ENCODE data around the gene DNPEP. TPM values are rescaled to one million over a fixed set of nuclear protein-coding genes. Genes with fewer than 3 reads are reported as not detected.
"Not testable (repeated sequence)": the region's sequence is repeated elsewhere in the genome, so short reads cannot be mapped to it uniquely, and the experiment has no call there.

DNPEP gene
- total RNA-seq, 2 donors from 2014 or later, result 61.5 to 71.0 TPM

- DNase-seq (no peak), ATAC-seq (replicated peaks in 1 of 2) (no peak)
- Mint-ChIP-seq H3K27me3 (ENCODE audit: low read depth) (peaks cover 30% of the 10 kb centered on the region), H3K27ac (no peak overlapping the region), H3K4me3 (no peak overlapping the region), H3K9me3 (peaks cover 1 to 2% of the 10 kb centered on the region in 2 donors), H3K4me1 (ENCODE audit: low read depth) (no peaks in the 10 kb centered on the region), H3K36me3 (ENCODE audit: insufficient read depth in 2 of 2) (peaks cover 0 to 2% of the 10 kb centered on the region in 2 donors)
These were observed 28.0 kb upstream of the DNPEP start for GRCh38 chr2:219415580-219416234.

- H3K27ac Mint-ChIP-seq, result no peak overlapping the region
- peaks cover 25% of the 10 kb centered on the region for H3K27me3 Mint-ChIP-seq (ENCODE audit: low read depth)
- ATAC-seq (replicated peaks in 1 of 2), result no peak
These were observed 27.1 kb upstream of the DNPEP start for GRCh38 chr2:219414857-219415256.

GRCh38 chr2:219410390-219410789 lies 22.7 kb upstream of the DNPEP start:
- Mint-ChIP-seq H3K36me3 (ENCODE audit: insufficient read depth in 2 of 2) (peaks cover 0 to 2% of the 10 kb centered on the region in 2 donors), H3K27me3 (ENCODE audit: low read depth) (peaks cover under 1% of the 10 kb centered on the region), H3K9me3 (peaks cover 1 to 2% of the 10 kb centered on the region in 2 donors), H3K4me3 (no peak overlapping the region), H3K27ac (no peak overlapping the region), H3K4me1 (ENCODE audit: low read depth) (no peaks in the 10 kb centered on the region)
- ATAC-seq (replicated peaks in 1 of 2) (no peak), DNase-seq (no peak)

More at GRCh38 chr2:219414857-219415256, 27.1 kb upstream of the DNPEP start:
- Mint-ChIP-seq H3K4me1 (ENCODE audit: low read depth) (no peaks in the 10 kb centered on the region), H3K4me3 (no peak overlapping the region), H3K9me3 (peaks cover 1 to 2% of the 10 kb centered on the region in 2 donors), H3K36me3 (ENCODE audit: insufficient read depth in 2 of 2) (peaks cover 0 to 2% of the 10 kb centered on the region in 2 donors)
- no peak for DNase-seq

GRCh38 chr2:219409619-219410018 lies 21.9 kb upstream of the DNPEP start:
- Mint-ChIP-seq H3K36me3 (ENCODE audit: insufficient read depth in 2 of 2) (peaks cover 0 to 2% of the 10 kb centered on the region in 2 donors), H3K4me3 (no peak overlapping the region), H3K27ac (no peak overlapping the region), H3K9me3 (peaks cover 1 to 2% of the 10 kb centered on the region in 2 donors), H3K27me3 (ENCODE audit: low read depth) (no peaks in the 10 kb centered on the region), H3K4me1 (ENCODE audit: low read depth) (no peaks in the 10 kb centered on the region)
- DNase-seq, result no peak
- no peak for ATAC-seq (replicated peaks in 1 of 2)

- Mint-ChIP-seq H3K4me3 (no peak overlapping the region), H3K27me3 (ENCODE audit: low read depth) (peaks cover 4% of the 10 kb centered on the region), H3K9me3 (peaks cover 1 to 2% of the 10 kb centered on the region in 2 donors), H3K36me3 (ENCODE audit: insufficient read depth in 2 of 2) (peaks cover 0 to 2% of the 10 kb centered on the region in 2 donors), H3K4me1 (ENCODE audit: low read depth) (no peaks in the 10 kb centered on the region), H3K27ac (no peak overlapping the region)
- ATAC-seq (replicated peaks in 1 of 2) (no peak), DNase-seq (no peak)
These were observed 20.9 kb upstream of the DNPEP start for GRCh38 chr2:219408631-219409030.

- no peak overlapping the region for H3K27ac Mint-ChIP-seq
- peaks cover 1 to 2% of the 10 kb centered on the region in 2 donors for H3K9me3 Mint-ChIP-seq
- no peak for DNase-seq
- peaks cover 9% of the 10 kb centered on the region for H3K27me3 Mint-ChIP-seq (ENCODE audit: low read depth)
- ATAC-seq (replicated peaks in 1 of 2), result no peak
- H3K4me1 Mint-ChIP-seq (ENCODE audit: low read depth), result no peaks in the 10 kb centered on the region
- peaks cover 0 to 2% of the 10 kb centered on the region in 2 donors for H3K36me3 Mint-ChIP-seq (ENCODE audit: insufficient read depth in 2 of 2)
- H3K4me3 Mint-ChIP-seq, result no peak overlapping the region
These were observed 20.5 kb upstream of the DNPEP start for GRCh38 chr2:219408204-219408603.

- DNase-seq; ATAC-seq (replicated peaks in 1 of 2); H3K4me1 Mint-ChIP-seq (ENCODE audit: low read depth): not testable (repeated sequence)
These were observed 19.6 kb upstream of the DNPEP start for GRCh38 chr2:219407343-219407742.

GRCh38 chr2:219406861-219407230 lies 19.1 kb upstream of the DNPEP start:
- H3K27ac Mint-ChIP-seq, result no peak overlapping the region
- ATAC-seq (replicated peaks in 1 of 2) (no peak), DNase-seq (no peak)
- no peak overlapping the region for H3K4me3 Mint-ChIP-seq
- H3K4me1 Mint-ChIP-seq (ENCODE audit: low read depth), result no peaks in the 10 kb centered on the region
- peaks cover 0 to 2% of the 10 kb centered on the region in 2 donors for H3K36me3 Mint-ChIP-seq (ENCODE audit: insufficient read depth in 2 of 2)
- H3K27me3 Mint-ChIP-seq (ENCODE audit: low read depth), result peaks cover 16% of the 10 kb centered on the region
- H3K9me3 Mint-ChIP-seq, result peaks cover 0 to 2% of the 10 kb centered on the region in 2 donors

More at GRCh38 chr2:219407343-219407742, 19.6 kb upstream of the DNPEP start:
- H3K36me3 Mint-ChIP-seq (ENCODE audit: insufficient read depth in 2 of 2); H3K9me3 Mint-ChIP-seq; H3K27ac Mint-ChIP-seq; H3K4me3 Mint-ChIP-seq: not testable (repeated sequence)
- H3K27me3 Mint-ChIP-seq (ENCODE audit: low read depth), result peaks cover 11% of the 10 kb centered on the region

- H3K4me1 Mint-ChIP-seq (ENCODE audit: low read depth), result no peaks in the 10 kb centered on the region
- H3K9me3 Mint-ChIP-seq, result no peaks in the 10 kb centered on the region
- peaks cover 16% of the 10 kb centered on the region for H3K27me3 Mint-ChIP-seq (ENCODE audit: low read depth)
- H3K36me3 Mint-ChIP-seq (ENCODE audit: insufficient read depth in 2 of 2), result no peaks in the 10 kb centered on the region
- DNase-seq (no peak), ATAC-seq (replicated peaks in 1 of 2) (no peak)
- no peak overlapping the region for H3K27ac Mint-ChIP-seq
- H3K4me3 Mint-ChIP-seq, result no peak overlapping the region
These were observed 18.5 kb upstream of the DNPEP start for GRCh38 chr2:219405958-219406860.

- no peak overlapping the region for H3K4me3 Mint-ChIP-seq
- H3K27me3 Mint-ChIP-seq (ENCODE audit: low read depth), result peaks cover 16% of the 10 kb centered on the region
- DNase-seq, result no peak
- H3K9me3 Mint-ChIP-seq, result no peaks in the 10 kb centered on the region
- ATAC-seq (replicated peaks in 1 of 2), result no peak
- no peaks in the 10 kb centered on the region for H3K4me1 Mint-ChIP-seq (ENCODE audit: low read depth)
- H3K36me3 Mint-ChIP-seq (ENCODE audit: insufficient read depth in 2 of 2), result no peaks in the 10 kb centered on the region
- H3K27ac Mint-ChIP-seq, result no peak overlapping the region
These were observed 17.7 kb upstream of the DNPEP start for GRCh38 chr2:219405451-219405850.

GRCh38 chr2:219404954-219405353 lies 17.2 kb upstream of the DNPEP start:
- H3K9me3 Mint-ChIP-seq, result no peaks in the 10 kb centered on the region
- peaks cover 16% of the 10 kb centered on the region for H3K27me3 Mint-ChIP-seq (ENCODE audit: low read depth)
- H3K27ac Mint-ChIP-seq, result no peak overlapping the region
- H3K4me1 Mint-ChIP-seq (ENCODE audit: low read depth), result no peaks in the 10 kb centered on the region
- DNase-seq, result no peak
- ATAC-seq (replicated peaks in 1 of 2), result no peak
- no peak overlapping the region for H3K4me3 Mint-ChIP-seq
- H3K36me3 Mint-ChIP-seq (ENCODE audit: insufficient read depth in 2 of 2), result no peaks in the 10 kb centered on the region

GRCh38 chr2:219404291-219404910 lies 16.7 kb upstream of the DNPEP start:
- DNase-seq (no peak), ATAC-seq (replicated peaks in 1 of 2) (no peak)
- Mint-ChIP-seq H3K27ac (no peak overlapping the region), H3K4me1 (ENCODE audit: low read depth) (no peaks in the 10 kb centered on the region), H3K4me3 (no peak overlapping the region), H3K27me3 (ENCODE audit: low read depth) (peaks cover 16% of the 10 kb centered on the region), H3K9me3 (no peaks in the 10 kb centered on the region), H3K36me3 (ENCODE audit: insufficient read depth in 2 of 2) (no peaks in the 10 kb centered on the region)

- Mint-ChIP-seq H3K4me1 (ENCODE audit: low read depth) (no peaks in the 10 kb centered on the region), H3K9me3 (no peaks in the 10 kb centered on the region), H3K27ac (no peak overlapping the region), H3K36me3 (ENCODE audit: insufficient read depth in 2 of 2) (no peaks in the 10 kb centered on the region), H3K27me3 (ENCODE audit: low read depth) (peaks cover 16% of the 10 kb centered on the region), H3K4me3 (no peak overlapping the region)
- ATAC-seq (replicated peaks in 1 of 2) (no peak), DNase-seq (no peak)
These were observed 16.1 kb upstream of the DNPEP start for GRCh38 chr2:219403861-219404260.

Measured in activated T-cell treated with anti-CD3 and anti-CD28 coated beads, Interleukin-2, amount 50 U/mL, for 72 hours (primary cell).